Measurements from ENCODE around the gene PGAP3.

The PGAP3 gene

DNA sequence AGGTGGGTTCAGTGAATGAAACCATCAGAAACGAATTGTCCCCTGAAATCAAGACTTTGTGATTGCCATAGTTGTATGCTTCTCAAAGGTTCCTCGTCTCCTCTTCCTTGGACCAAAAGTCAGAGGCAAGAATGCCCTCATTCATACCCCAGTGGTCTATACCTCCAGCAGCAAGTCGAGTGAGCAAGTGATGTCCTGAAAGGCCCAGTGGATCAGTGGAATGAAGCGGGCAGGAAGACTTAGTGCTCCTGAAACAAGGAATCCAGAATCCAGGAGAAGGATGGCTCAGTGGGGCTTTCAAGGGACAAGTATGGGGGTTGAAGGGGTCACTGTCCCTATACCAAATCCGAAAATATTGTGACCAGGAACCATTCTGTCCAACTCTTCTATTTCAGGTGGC lies 6.7 kb upstream of the PGAP3 start:
- no peak for DNase-seq (ENCODE audit: low read depth in 2 of 2)
- no peak overlapping the region for H3K4me3 ChIP-seq (replicated peaks in 1 of 2; ENCODE audit: low read depth in 2 of 2, low read length in 2 of 2)
- TF ChIP-seq, protein P1, sequence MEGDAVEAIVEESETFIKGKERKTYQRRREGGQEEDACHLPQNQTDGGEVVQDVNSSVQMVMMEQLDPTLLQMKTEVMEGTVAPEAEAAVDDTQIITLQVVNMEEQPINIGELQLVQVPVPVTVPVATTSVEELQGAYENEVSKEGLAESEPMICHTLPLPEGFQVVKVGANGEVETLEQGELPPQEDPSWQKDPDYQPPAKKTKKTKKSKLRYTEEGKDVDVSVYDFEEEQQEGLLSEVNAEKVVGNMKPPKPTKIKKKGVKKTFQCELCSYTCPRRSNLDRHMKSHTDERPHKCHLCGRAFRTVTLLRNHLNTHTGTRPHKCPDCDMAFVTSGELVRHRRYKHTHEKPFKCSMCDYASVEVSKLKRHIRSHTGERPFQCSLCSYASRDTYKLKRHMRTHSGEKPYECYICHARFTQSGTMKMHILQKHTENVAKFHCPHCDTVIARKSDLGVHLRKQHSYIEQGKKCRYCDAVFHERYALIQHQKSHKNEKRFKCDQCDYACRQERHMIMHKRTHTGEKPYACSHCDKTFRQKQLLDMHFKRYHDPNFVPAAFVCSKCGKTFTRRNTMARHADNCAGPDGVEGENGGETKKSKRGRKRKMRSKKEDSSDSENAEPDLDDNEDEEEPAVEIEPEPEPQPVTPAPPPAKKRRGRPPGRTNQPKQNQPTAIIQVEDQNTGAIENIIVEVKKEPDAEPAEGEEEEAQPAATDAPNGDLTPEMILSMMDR (IDR thresholded peaks at IDR 0.05; ENCODE audit: low read depth, low read length), result no peak

DNA sequence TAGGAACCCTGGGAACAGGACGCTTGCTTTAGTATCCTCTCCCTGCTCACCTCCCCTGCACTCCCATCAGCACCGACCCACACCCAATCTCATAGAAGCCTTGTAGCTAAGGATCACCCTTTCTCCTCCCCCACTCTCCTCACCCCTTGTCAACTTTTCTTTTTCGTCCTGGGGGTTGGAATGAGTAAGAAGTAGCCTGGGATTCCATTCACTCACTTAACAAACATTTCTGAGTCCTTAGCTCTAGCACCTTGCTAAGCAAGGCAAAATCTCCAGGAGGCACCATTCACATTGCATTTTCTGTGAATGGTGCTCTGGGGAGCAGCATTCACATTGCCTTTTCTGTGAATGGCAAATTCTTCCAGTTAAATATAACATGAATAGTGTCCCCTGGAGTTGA lies 1.1 kb upstream of the PGAP3 start:
- TF ChIP-seq, protein P1 (IDR thresholded peaks at IDR 0.05; ENCODE audit: low read depth, low read length), result no peak
- no peak for DNase-seq (ENCODE audit: low read depth in 2 of 2)
- peak overlapping the region in 1 of 2 donors; percentile 70 for H3K4me3 ChIP-seq (replicated peaks in 1 of 2; ENCODE audit: low read depth in 2 of 2, low read length in 2 of 2)

DNA sequence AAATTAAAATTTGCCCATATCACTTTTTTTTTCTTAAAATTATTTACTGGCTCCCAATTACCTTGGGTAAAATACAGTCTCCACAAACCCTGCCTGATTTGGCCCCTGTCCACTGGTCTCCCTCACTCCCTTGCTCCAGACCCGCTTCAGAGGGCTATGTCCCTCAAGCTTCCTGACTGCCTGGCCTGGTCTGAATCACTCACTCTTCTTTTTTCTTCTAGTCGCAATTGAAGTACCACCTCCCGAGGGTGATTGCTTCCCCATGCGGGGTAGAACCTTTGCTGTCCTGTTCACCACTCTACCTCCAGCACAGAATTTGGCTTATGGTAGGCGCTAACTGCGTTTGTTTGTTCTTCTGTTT lies 598 bp upstream of the PGAP3 start:
- TF ChIP-seq, protein P1 (IDR thresholded peaks at IDR 0.05; ENCODE audit: low read depth, low read length), result no peak
- peak overlapping the region; percentile 61 to 70 for H3K4me3 ChIP-seq (replicated peaks in 1 of 2; ENCODE audit: low read depth in 2 of 2, low read length in 2 of 2)

GRCh38 chr17:39687101-39687545 lies 734 bp downstream of the PGAP3 start:
- TF ChIP-seq, protein P1 (IDR thresholded peaks at IDR 0.05; ENCODE audit: low read depth, low read length), result no peak
- DNase-seq (ENCODE audit: low read depth in 2 of 2), result no peak
- H3K4me3 ChIP-seq (replicated peaks in 1 of 2; ENCODE audit: low read depth in 2 of 2, low read length in 2 of 2), result peak overlapping the region; percentile 61 to 70

More for the DNA sequence above, 598 bp upstream of the PGAP3 start:
- DNase-seq (ENCODE audit: low read depth in 2 of 2), result peak in 1 of 2 donors; percentile 20

GRCh38 chr17:39684369-39685192 lies 3.3 kb downstream of the PGAP3 start:
- TF ChIP-seq, protein P1 (IDR thresholded peaks at IDR 0.05; ENCODE audit: low read depth, low read length), result no peak
- no peak overlapping the region for H3K4me3 ChIP-seq (replicated peaks in 1 of 2; ENCODE audit: low read depth in 2 of 2, low read length in 2 of 2)
- DNase-seq (ENCODE audit: low read depth in 2 of 2), result no peak

DNA sequence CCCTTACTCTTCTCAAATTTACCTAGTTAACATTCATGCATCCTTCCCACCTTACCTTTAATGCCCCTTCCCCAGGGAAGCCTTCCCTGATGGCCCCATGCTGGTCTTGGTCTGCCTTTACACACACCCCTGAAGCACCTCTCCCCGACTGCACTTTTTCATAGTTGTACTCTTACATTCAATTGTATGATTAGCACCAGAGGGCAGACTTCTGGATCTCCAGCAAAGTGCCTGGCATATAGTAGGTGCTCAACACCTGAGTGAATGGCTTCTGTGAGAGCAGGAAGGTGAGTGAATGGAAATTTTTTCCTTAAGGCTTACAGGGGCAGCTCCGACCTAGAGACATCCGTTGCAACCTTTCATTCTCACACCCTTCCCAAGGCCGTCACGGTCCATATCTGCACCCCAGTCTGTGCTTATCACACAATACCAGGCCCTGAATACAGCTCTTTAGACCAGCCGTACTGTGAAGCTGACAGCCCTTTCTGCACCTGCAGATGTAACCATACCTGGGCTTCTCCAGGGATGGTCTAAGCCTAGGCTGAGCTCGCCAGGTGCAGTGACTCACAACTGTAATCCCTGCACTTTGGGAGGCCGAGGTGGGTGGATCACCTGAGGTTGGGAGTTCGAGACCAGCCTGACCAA lies 4.4 kb downstream of the PGAP3 start:
- DNase-seq (ENCODE audit: low read depth in 2 of 2), result no peak
- no peak overlapping the region for H3K4me3 ChIP-seq (replicated peaks in 1 of 2; ENCODE audit: low read depth in 2 of 2, low read length in 2 of 2)
- TF ChIP-seq, protein P1 (IDR thresholded peaks at IDR 0.05; ENCODE audit: low read depth, low read length), result no peak
